ENCODE data around the gene IDI1.
"Not testable (repeated sequence)": the region's sequence is repeated elsewhere in the genome, so short reads cannot be mapped to it uniquely, and the experiment has no call there.

IDI1 gene

GRCh38 chr10:1048732-1049424, at the start of gene IDI1:
Gene IDI1, minus strand, starts transcription at chr10:1049119. Its CDS starts 116 bp downstream, at chr10:1049003.
- peak; percentile 95 for DNase-seq

DNA sequence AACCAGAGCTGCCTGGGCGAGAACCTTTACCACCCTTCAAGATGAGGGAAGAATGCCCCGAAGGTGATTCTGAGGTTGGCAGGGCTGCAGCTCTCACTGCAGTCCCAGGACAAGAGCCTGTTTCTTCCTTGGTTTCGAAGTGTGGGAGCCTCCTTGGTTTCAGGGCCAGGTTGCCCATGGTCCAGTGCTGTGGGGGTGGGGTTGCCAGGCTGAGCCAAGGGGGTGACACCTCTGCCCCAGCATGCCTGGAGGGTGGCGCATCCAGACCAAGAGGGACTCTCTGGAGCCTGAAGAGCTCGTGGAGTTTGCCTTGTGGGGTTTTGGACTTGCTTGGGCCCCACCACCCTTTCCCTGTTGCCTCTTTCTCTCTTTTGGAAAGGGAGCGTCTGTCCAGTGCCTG, 48.5 kb upstream of the IDI1 start:
- DNase-seq: no peak

DNA sequence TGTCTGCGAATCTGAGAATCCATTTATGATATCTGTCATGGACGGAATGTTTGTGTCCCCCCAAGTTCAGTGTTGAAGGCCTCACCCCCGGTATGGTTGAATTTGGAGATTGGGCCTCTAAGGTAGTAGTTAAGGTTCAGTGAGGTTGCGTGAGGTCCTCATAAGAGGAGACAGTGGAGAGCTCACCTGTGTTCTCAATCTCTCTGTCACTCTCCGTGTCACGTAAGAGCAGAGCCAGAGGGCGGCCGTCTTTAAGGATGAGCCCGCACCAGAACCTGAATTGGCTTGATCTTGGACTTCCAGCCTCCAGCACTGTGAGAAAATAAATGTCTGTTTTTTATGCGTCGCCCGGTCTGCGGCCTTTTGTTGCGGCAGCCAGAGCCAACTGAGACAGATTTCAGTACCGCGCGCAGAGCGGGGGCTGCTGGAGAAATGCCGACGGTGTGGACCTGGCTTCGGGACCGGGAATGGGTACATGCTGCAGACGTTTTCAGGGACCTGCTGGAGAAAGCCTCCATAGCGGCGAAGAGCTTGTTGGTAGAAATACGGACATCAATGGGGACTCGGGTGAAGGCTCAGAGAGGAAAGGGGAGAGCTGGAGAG, 47.5 kb upstream of the IDI1 start:
- no peak for DNase-seq

DNA sequence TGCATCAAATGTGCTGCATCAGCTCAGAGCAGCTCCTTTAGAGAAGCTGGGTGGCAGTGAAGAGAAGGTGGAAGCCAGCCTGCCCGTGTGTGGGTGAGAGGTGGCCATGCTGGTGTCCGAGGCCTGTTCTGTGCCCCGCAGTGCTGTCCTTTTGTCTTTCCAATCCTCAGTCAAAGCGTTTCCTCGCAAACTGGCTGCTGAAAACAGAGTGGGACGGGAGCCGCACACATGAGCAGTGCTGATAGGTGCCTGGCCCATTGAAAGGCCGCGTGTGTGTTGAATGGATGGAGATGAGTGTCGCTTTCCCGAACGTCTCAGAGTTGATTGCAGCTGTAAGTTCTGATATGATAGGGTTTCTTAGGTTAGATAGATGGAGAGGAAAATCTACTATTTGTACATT, 46.6 kb upstream of the IDI1 start:
- no peak for DNase-seq

- DNase-seq: no peak
Measured at GRCh38 chr10:1094112-1095057, 45.5 kb upstream of the IDI1 start.

DNA sequence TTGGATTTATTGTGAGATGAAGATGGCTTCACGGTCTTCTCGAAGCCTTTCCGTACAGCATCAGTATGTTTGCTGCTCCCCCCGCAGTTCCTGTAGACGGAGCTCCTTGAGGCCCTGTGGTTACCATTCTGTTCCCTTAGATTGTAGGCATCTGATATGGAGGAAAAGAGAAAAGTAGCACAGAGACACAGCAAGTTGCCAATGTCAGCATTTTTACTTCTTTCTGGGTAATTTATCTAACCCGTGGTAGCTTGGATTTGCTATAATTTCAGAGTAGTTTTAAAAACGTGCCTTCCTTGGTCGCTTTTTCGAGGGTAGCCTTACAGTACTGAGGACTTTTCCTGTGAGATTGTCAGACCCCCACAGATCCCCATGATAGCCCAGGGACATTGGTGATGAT, 44.8 kb upstream of the IDI1 start:
- no peak for DNase-seq

- no peak for DNase-seq
Measured at GRCh38 chr10:1090696-1091095, 41.8 kb upstream of the IDI1 start.

DNA sequence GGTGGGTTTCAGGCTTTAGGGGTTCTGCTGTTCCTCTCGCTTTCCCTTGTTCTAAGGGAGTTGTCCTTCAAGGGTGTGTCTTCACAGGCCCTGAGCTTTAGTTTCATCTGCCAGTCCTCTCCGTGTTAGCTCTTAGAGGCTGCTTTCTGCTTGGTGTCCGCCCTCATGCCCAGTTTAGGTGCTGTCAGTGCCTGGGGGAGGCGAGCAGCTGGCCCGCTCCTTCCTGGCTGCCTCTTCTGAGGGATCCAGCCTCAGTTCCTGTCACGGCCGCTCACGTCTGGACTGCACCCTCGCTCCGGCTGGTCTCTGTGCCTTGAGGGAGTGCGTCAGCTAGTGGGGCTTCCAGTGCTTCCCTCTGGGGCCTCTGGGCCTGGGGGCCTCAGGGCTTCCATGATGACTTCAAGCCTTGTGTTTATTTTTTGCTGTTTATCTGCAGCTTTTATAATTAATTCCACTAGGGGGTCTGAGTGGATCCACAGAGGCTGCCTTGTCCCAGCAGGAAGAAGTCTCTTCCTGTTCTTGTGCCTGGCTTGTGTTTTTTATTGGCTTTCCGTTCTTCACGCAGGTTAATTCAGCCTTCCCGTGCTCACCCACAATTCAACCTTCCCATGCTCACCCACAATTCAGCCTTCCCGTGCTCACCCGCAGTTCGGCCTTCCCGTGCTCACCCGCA, 40.2 kb upstream of the IDI1 start:
- no peak for DNase-seq

DNA sequence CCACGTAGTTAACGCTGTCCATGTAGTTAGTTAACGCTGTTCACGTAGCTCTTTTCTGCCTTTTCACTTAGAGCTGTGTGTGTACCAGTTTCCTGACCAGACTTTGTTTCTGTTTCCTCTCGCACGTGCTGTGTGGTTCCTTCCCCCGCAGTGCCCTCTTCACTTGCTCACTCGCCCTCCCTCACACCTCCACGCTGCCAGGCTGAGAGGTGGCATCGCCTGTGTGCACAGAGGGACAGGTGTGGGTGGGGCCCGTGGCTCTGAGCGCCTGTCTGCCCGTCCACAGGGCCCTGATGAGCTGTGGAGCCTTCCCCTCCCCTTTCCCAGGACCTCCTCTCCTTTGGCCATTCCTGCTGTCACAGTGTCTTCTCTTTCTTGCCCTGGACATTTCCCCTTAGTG, 37.9 kb upstream of the IDI1 start:
- no peak for DNase-seq

DNA sequence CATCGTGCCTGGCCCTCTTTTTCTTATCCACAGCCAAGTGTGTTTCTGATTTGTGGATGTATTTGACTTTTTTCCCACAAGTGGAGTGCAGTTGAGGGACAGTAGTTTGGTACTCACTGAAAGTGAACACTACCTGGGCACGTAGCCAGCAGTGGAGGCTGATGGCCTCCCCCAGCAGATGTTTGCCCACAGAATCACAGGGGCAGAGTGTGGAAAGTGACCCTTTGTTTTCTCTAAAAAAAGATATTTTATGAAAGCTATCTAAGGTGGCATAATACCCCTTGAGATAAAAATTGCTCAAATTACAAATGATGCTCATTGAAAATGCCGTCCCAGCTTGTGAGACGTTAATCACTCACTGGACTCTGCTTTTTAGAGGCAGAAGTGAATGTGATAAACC, 36.3 kb upstream of the IDI1 start:
- no peak for DNase-seq

DNA sequence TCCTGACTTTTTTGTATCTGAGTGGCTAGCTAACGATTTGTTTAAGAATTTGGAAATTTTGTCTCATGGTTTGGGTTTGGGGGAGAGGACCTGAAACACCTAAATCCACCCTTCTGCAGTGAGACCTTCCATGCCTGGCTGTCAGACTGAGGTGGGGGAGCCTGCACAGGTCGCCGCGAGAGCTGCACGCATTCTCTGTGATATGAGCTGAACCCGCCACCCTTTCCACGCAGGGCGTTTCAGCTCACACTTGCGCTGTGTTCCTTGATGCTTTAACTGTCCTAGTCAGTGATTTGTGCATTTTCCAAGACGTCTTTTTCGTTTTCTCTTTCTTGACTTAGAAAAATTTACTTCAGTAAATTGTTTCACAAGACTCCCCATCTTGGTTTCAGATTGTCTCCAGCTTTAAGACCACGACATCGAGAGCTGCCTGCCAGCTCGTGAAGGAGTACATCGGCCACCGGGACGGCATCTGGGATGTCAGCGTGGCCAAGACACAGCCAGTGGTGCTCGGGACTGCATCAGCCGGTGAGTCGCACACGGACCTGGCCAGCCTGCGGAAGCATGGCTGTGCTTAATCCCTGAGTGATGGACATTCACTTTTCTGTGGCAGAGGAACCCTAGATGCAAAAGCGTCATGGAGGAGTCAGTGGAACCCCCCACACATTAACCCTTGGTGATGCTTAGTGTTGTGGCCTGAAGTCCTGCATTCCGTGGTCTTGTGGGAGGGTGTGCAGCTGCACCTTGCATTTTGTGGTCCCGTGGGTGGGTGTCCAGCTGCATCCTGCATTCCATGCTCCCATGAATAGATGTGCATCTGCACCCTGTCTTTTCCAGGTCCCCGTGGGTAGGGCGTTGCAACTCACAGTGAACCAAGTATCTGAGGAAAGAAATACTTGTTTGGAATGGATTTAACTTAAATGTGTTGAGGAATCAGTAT, 35.4 kb upstream of the IDI1 start:
- DNase-seq: no peak

DNA sequence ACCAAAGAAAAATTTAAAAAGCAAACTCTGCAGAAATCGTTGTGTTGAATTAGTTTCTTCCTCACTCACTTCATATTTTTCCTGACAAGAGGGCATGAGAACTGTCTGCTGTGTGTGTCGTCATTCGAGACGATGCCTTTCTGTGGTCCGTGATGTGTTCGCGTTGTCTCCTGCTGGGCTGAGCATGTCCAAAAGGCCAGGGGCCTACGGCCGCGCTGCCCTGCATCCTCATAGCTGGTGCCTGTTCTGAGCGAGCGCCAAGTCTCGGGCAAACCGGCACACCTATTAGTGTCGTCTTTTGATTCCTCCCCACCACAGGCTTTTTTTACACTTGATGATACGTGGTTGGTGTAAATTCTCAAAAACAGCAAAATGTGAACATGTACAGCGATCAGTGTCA, 34.7 kb upstream of the IDI1 start:
- DNase-seq: no peak

DNA sequence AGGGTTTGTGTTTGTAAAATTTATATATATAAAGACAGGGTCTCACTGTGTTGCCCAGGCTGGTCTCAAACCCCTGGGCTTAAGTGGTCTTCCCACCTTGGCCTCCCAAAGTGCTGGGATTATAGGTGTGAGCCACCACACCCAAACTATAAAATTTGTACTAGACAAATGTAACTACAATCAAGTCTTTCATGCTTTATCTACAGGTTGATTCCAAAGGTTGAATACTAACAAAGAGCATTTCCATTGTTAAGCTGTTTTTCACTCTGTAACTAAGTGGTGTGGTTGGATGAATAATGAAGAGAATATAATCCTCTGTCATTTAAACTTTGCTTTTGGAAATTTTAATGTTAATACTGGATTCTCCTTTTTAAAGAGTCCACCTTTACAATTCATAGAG, 29.7 kb upstream of the IDI1 start:
- no peak for DNase-seq

- no peak for DNase-seq
Measured at GRCh38 chr10:1074748-1075308, 25.9 kb upstream of the IDI1 start.

DNA sequence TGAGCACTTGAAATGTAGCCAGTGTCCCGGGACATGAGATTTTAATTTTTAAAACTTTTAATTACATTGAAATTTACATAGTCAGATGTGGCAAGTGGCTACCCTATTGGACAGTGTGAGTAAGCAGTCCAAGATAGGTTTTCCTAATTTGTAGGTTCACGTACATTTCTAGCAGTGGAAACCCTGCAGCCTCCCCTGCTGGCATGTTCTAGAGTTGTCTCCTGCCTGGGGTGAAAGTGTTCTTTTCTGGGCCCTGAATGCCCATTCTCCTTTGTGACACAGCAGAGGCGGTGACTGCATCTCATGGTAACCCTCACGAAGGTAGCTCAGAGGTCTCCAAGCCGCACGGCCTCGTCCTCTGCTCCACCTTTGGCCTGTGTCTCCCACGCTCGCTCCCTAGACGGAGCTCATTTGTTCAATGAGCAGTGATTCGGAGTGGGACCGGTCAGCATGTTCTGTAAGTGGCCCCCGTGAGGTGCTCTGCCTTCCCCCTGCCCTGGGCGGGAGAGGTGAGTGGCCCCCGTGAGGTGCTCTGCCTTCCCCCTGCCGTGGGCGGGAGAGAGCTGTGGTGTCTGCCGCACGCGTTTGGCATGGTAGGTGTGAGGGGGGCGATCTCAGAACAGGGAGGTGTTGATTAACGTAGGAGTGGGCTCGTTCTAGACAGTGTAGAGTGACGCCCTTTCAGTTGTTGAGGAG, 25.3 kb upstream of the IDI1 start:
- no peak for DNase-seq

GRCh38 chr10:1070919-1071318, 22.0 kb upstream of the IDI1 start:
- DNase-seq: no peak

DNA sequence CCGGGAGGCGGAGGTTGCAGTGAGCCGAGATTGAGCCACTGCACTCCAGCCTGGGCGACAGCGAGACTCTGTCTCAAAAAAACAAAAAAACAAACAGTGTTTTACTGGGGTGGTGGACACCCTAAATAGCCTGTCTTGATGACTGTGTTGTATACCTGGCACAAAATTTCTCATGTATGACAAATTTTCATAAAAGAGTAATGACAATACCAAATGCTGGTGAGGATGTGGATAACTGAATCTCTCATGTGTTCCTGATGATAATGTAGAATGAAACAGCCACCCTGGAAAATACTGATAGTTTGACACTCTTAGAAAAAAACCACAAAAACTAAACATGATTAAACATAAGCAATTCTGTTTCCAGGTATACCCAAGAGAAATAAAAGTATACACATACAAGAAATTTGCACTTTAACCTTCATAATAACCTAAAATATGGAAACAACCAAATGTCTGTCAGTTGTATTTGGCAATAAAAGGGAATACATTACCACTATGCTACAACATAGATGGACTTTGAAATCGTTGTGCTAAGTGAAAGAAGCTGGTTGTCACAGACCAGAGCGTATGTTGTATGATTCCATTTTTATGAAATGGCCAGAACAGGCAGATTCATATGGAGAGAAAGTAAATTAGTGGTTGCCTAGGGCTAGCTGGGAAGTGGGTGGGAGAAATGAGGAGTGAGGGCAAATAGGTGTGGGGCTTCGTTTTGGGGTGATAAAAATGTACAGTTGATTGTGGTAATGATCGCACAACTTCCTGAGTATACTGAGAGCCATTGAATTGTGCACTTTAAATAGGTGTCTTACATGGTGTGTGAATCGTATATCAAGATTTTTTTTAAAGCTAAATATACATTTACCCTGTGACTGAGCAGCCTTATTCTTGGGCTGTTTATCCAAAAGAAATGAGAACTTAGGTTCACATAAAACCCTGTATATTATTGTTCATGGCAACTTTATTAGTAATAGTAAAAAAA, 19.8 kb upstream of the IDI1 start:
- no peak for DNase-seq

DNA sequence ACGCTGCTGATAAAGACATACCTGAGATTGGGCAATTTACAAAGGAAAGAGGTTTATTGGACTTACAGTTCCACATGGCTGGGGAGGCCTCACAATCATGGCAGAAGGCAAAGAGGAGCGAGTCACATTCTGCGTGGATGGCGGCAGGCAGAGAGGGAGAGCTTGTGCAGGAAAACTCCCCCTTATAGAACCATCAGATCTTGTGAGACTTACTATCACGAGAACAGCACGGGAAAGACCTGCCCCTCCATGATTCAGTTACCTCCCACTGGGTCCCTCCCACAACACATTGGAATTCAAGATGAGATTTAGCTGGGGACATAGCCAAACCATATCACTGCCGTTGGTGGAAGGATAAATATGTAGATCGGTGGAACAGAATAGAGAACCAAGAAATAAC, 17.8 kb upstream of the IDI1 start:
- not testable (repeated sequence) for DNase-seq

- DNase-seq: no peak
Measured at GRCh38 chr10:1064964-1065247, 16.0 kb upstream of the IDI1 start.

- DNase-seq: no peak
Measured at GRCh38 chr10:1063232-1063865, 14.4 kb upstream of the IDI1 start.
